Esophagus squamous epithelium (tissue), 5 donors: ENCODE data around the gene BABAM2. TPM values are rescaled to one million over a fixed set of nuclear protein-coding genes. Genes with fewer than 3 reads are reported as not detected.

ENCODE experiments used
- DNase-seq: peaks from one replicate; lab custom pipeline; 2025; lab: John Stamatoyannopoulos, UW
- H3K27ac ChIP-seq, 4 donors: fragments of 200-600 bp; sonication (generic); one replicate each; pipeline ENCODE4 v1.5.1; 2016 to 2019; ENCODE audit warnings: mild to moderate bottlenecking in 1 of 4
- H3K27me3 ChIP-seq, 4 donors: fragments of 200-600 bp; sonication (generic); 1 replicate in 3 of 4; 2 replicates in 1 of 4; pipeline versions ENCODE4 v1.5.1 to v1.6.0; 2017 to 2021; ENCODE audit warnings: antibody characterized with exemption in 1 of 4
- H3K36me3 ChIP-seq, 3 donors: fragments of 200-600 bp; sonication (generic); one replicate each; pipeline ENCODE4 v1.5.1; 2016 to 2019
- H3K4me1 ChIP-seq, 3 donors: fragments of 200-600 bp; sonication (generic); one replicate each; pipeline ENCODE4 v1.5.1; 2017 to 2019
- H3K4me3 ChIP-seq, 4 donors: fragments of 200-600 bp; sonication (generic); 1 replicate in 3 of 4; 2 replicates in 1 of 4; pipeline ENCODE4 v1.5.1; 2016 to 2019; ENCODE audit warnings: mild to moderate bottlenecking in 2 of 4, moderate library complexity in 1 of 4
- H3K9me3 ChIP-seq, 3 donors: fragments of 200-600 bp; sonication (generic); one replicate each; pipeline ENCODE4 v1.5.1; 2016 to 2019
- CTCF ChIP-seq, 6 experiments: fragments of 450-650 bp in 4 of 6; fragments of 200-600 bp in 2 of 6; sonication (generic) in 2 of 6; IDR thresholded peaks; one replicate each; pipeline ENCODE4 v1.5.1; 2016 to 2019; ENCODE audit warnings: antibody characterized with exemption in 6 of 6, mild to moderate bottlenecking in 4 of 6, moderate library complexity in 4 of 6
- POLR2A ChIP-seq, 4 donors: fragments of 450-650 bp; IDR thresholded peaks; one replicate each; pipeline ENCODE4 v1.6.1; 2017; ENCODE audit warnings: antibody characterized with exemption in 4 of 4, mild to moderate bottlenecking in 4 of 4, moderate library complexity in 3 of 4
- WGBS, 2 donors: methylation state at CpG; one replicate each; pipeline ENCODE4 v1.1.5; 2018; 5-methylcytosine and 5-hydroxymethylcytosine counted together
- intact Hi-C: fragments of 100-400 bp; cut with DNase I; formaldehyde crosslinking; loops from one replicate; pipeline ENCODE4 v1.15.0; 2022
- total RNA-seq, 4 donors: library from RNA; depleted of rRNA; stranded (reverse); fragments of >200 nt; gene quantifications; one replicate each; pipeline ENCODE4 v1.1.0, GENCODE V29; 2016
- donor health status: DM: yes; HTN: yes; CAD: no.

The BABAM2 gene
- total RNA-seq, 4 donors from 2014 or later = 16.6 to 28.3 (median 24.3) TPM

DNA sequence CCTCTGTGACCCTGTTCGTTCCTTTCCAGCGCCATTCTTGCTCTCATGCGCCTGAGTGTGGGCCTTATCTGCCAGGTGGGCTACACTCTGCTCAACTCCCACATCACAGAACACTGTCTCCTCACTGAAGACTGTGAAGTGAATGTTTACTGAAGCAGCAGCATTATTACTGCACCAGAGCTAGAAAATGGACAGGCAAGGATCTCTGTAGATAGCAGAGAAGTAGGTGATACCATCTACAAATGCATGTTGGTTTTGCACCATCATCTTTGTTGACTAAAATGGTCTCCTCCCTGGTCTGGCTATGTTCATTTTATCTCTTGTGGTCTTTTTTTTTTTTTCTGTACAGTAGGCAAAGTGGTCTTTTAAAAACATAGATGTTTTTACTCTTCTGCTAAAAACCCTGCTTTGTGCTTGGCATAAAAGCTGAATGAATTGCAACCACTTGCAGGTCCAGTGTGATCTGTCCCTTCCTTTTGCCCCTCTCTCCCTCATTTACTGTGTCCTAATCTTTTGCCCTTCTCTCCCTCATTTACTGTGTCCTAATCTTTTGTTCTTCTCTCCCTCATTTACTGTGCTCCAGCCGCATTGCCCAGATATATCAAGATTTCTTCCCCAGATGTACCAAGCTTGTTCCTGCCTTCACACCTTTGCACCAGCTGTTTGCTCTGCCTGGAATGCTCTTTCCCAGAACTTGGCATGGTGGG, 35.4 kb downstream of the BABAM2 start:
- H3K27ac ChIP-seq = no peak overlapping the region
- intact Hi-C loops = no loop called here
- peaks cover 0 to 2% (median 0%) of the 10 kb centered on the region in 3 donors for H3K4me1 ChIP-seq
- TF ChIP-seq CTCF (IDR thresholded peaks at IDR 0.05) = no peak
- no peak for TF ChIP-seq POLR2A (IDR thresholded peaks at IDR 0.05)
- no peak for DNase-seq
- no peaks in the 10 kb centered on the region for H3K27me3 ChIP-seq
- no peaks in the 10 kb centered on the region for H3K9me3 ChIP-seq
- no peak overlapping the region for H3K4me3 ChIP-seq
- WGBS, 2 donors = 96 to 98% methylated on average over 4 of the region's 4 CpGs
- H3K36me3 ChIP-seq = peaks cover 0 to 12% (median 0%) of the 10 kb centered on the region in 3 donors

DNA sequence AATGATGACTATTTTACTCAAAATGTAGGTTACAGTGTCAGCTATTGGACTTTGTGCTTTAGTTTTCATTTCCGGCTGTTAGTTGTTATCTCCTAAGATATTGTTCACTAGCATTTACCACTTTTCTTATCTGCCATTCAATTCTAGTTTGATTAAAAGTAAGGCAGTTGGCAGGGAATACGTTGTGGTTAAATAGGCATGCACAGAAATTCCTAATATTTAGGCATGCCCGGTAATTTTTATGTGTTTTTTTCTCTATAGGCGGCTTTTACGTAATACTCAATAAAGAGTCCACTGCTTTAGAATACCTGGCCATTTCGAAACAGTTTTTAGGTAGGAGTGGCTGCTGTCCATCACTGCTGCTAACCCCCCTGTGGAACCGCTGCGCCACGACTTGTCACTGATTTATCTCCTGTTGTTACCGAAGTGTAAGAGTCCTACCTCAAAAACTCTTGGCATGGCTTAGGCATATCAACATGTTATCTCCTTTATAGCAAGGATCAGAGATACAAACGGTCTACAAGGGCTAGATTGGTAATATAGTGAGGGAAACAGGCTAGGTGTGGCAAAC, 39.5 kb downstream of the BABAM2 start:
- Histone ChIP-seq H3K27ac (no peak overlapping the region), H3K4me1 (no peaks in the 10 kb centered on the region), H3K9me3 (no peaks in the 10 kb centered on the region), H3K4me3 (no peak overlapping the region), H3K36me3 (peaks cover 0 to 12% (median 0%) of the 10 kb centered on the region in 3 donors), H3K27me3 (no peaks in the 10 kb centered on the region)
- intact Hi-C loops = no loop called here
- DNase-seq = no peak
- TF ChIP-seq CTCF (IDR thresholded peaks at IDR 0.05) (no peak), POLR2A (IDR thresholded peaks at IDR 0.05) (no peak)
- WGBS, 2 donors = 85 to 90% methylated on average over 11 of the region's 11 CpGs

GRCh38 chr2:27931361-27931950, 40.9 kb downstream of the BABAM2 start:
- Histone ChIP-seq H3K9me3 (no peaks in the 10 kb centered on the region), H3K27ac (no peak overlapping the region), H3K4me1 (no peaks in the 10 kb centered on the region), H3K4me3 (no peak overlapping the region), H3K36me3 (peaks cover 0 to 12% (median 0%) of the 10 kb centered on the region in 3 donors), H3K27me3 (no peaks in the 10 kb centered on the region)
- TF ChIP-seq POLR2A (IDR thresholded peaks at IDR 0.05) = no peak
- TF ChIP-seq CTCF (IDR thresholded peaks at IDR 0.05) = no peak
- WGBS, 2 donors = 87 to 92% methylated on average over 4 of the region's 4 CpGs
- no peak for DNase-seq
- intact Hi-C loops = no loop called here

DNA sequence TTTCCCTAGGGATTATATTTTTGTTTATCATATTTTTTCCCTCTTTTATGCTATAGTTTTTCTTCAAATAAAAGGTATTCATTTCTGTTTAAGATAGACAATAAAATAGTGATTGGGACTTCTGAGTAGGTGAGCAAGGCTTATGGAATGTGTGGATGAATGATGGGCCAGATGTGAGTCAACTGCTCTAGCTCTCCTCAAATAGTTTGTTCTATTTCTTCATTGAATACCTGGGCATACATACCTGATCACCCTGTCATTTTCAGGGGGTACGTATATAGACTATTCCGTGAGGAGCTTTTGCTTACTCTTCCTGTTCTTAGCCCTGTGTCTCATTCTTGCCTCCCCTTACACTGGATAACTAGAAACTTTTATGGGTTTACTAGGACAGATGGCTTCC, 41.9 kb downstream of the BABAM2 start:
- no peaks in the 10 kb centered on the region for H3K27me3 ChIP-seq
- 26 to 45% methylated on average over 2 of the region's 2 CpGs for WGBS, 2 donors
- no peaks in the 10 kb centered on the region for H3K4me1 ChIP-seq
- H3K27ac ChIP-seq = no peak overlapping the region
- intact Hi-C loops = no loop called here
- no peaks in the 10 kb centered on the region for H3K9me3 ChIP-seq
- H3K4me3 ChIP-seq = no peak overlapping the region
- DNase-seq = no peak
- peaks cover 0 to 12% (median 0%) of the 10 kb centered on the region in 3 donors for H3K36me3 ChIP-seq
- TF ChIP-seq CTCF (IDR thresholded peaks at IDR 0.05) (no peak), POLR2A (IDR thresholded peaks at IDR 0.05) (no peak)

- WGBS, 2 donors = 90 to 91% methylated on average over 3 of the region's 3 CpGs
- DNase-seq = no peak
These were observed 44.5 kb downstream of the BABAM2 start for GRCh38 chr2:27935026-27935425.

More at GRCh38 chr2:27935026-27935425, 44.5 kb downstream of the BABAM2 start:
- no peaks in the 10 kb centered on the region for H3K4me1 ChIP-seq
- intact Hi-C loops = no loop called here
- no peak overlapping the region for H3K27ac ChIP-seq
- TF ChIP-seq CTCF (IDR thresholded peaks at IDR 0.05) = no peak
- TF ChIP-seq POLR2A (IDR thresholded peaks at IDR 0.05) = no peak
- H3K4me3 ChIP-seq = no peak overlapping the region
- peaks cover 0 to 9% (median 0%) of the 10 kb centered on the region in 3 donors for H3K36me3 ChIP-seq
- no peaks in the 10 kb centered on the region for H3K9me3 ChIP-seq
- H3K27me3 ChIP-seq = no peaks in the 10 kb centered on the region
